Activated CD8-positive, alpha-beta memory T cell treated with anti-CD3 and anti-CD28 coated beads for 24 hours (primary cell): ENCODE data around the gene ZNF3.

Experiments used
- DNase-seq: peaks from one replicate; pipeline ENCODE4 v3.0.0-alpha.2; 2020

The ZNF3 gene

DNA sequence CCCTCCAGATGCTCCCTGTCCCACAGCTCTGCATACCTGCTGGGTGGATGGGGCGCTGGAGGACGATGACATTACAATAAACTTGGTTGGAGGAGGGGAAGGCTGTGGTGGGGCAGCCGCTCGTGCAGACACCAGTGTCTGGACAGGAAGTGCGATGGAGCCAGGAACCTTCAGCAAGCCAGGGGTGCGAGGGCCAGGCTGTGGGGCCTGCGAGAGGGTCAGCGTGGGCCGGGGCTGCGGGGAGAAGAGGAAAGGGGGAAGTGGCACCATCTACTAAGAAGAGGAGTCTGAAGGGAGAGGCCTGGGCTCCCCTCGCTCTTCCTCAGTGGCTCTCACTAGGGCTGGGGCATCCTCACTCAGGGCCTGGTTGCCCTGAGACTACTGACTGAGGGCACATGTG lies 26.4 kb upstream of the ZNF3 start:
- no peak for DNase-seq

- no peak for DNase-seq
These were observed 25.7 kb upstream of the ZNF3 start for GRCh38 chr7:100107125-100107737.

- DNase-seq, result no peak
These were observed 25.1 kb upstream of the ZNF3 start for GRCh38 chr7:100106633-100107032.

GRCh38 chr7:100105534-100105933 lies 24.0 kb upstream of the ZNF3 start:
- DNase-seq, result no peak

DNA sequence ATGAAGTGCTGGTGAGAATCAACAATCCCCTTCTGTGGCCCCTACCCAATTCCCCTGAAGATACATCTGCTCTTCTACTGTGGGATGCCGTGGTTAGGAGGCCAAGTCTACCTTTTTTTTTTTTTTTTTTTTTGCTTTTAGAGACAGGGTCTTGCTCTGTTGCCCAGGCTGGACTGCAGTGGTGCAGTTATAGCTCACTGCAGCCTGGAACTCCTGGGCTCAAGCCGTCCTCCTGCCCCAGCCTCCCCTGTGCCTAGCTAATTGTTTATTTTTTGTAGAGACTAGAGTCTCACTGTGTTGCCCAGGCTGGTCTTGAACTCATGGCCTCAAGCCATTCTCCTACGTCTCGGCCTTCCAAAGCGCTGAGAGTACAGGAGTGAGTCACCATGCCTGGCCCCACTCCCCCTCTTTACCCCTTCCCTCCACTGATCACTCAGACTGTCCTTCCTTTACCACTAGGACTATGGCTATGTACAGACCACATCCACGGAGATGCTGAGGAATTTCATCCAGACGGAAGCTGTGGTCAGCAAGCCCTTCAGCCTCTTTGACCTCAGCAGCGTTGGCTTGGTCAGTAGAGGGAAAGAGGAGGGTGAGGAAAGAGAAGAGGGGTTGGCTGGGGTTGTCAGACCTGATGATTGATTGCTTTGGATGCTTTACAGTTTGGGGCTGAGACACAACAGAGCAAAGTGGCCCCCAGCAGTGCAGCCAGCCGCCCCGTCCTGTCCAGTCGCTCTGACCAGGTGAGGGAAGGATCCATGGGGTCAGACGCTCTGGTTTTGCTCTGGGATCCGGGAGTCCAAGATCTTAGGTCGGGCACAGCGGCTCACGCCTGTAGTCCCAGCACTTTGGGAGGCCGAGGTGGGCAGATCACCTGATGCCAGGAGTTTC lies 21.7 kb upstream of the ZNF3 start:
- DNase-seq, result no peak

DNA sequence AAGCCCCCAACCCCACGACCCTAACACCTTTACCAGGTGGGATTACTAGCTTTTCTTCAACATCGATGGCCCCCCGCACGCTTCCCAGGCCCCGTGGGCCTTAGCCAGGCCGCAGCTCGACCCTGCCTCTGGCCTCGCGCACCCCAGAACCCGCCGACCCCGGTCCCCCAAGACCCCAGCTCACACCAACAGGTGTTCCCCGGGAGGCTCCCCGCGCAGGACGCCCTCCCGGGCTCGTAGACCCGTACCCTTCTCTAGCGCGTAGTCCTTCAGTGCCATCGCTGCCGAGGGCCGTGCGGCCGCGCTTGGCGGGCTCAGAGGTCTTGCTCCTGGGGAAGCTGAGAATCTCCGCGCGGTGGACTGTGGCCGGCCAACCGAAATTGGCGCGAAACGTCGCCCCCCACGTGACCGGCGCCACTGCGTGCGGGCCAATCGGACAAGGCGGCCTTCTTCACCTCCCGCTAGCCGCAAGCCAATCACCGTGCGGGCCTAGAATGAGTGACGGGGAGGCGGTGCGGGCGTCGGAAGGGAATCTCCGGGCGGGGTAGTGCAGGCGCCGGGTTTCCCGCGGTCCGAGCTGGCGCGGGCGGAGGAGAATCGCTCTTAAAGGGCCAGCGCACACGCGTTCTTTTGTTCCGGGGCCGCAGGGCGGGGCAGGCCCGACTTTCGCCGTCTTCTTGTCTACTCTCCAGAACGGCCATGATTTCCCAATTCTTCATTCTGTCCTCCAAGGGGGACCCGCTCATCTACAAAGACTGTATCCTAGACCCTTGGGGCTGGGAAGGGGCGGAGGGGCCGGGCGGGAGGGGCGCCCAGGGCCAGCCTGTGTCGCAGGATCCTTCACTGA lies 19.7 kb upstream of the ZNF3 start, which contains the start of the genes AP4M1 and MCM7:
AP4M1 (plus strand) TSS at position 628 of the 847 bp plus-strand sequence; CDS start at position 700, 72 bp downstream.
MCM7 (minus strand) TSS at position 382 of the 847 bp plus-strand sequence; CDS start at position 279, 103 bp downstream.
- DNase-seq, result peak; percentile 98

- peak; percentile 93 for DNase-seq
These were observed 19.0 kb upstream of the ZNF3 start for GRCh38 chr7:100100420-100101015.

- DNase-seq, result no peak
These were observed 17.9 kb upstream of the ZNF3 start for GRCh38 chr7:100099452-100099851.

GRCh38 chr7:100098913-100099312 lies 17.4 kb upstream of the ZNF3 start:
- DNase-seq, result no peak

DNA sequence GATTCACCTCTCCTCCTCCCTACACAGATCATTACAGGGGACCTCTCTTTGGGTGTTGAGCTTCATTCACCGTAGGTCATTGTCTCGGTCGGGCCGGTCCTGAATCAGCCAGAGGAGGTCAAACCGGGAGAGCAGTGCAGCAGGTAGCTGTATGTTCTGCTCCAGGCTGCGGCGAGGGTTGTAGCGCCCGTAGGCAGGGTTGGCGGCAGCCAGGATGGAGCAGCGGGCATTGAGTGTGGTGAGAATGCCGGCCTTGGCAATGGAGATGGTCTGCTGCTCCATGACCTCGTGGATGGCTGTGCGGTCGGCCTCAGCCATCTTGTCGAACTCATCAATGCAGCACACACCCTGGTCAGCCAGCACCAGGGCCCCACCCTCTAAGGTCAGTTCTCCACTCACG lies 14.2 kb upstream of the ZNF3 start:
- DNase-seq, result no peak

DNA sequence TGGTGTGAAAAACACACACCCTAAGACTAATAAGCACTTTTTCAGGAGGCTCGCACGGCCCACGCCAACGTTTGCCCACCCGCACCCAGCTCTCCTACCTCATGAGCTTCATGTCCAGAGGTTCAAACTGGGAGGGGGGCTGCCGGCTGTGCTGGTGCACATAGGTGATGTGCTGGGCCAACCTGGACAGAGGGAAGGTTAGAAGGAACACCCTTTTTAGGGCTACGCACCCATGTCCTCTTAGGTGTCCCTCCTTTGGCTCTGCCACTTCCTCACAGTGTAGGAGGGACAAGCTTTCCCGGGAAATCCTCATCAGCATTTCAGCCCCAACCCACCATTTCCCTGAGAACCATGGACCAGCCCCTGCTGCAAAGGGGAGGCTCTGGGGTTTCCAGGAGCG lies 13.8 kb upstream of the ZNF3 start:
- no peak for DNase-seq

DNA sequence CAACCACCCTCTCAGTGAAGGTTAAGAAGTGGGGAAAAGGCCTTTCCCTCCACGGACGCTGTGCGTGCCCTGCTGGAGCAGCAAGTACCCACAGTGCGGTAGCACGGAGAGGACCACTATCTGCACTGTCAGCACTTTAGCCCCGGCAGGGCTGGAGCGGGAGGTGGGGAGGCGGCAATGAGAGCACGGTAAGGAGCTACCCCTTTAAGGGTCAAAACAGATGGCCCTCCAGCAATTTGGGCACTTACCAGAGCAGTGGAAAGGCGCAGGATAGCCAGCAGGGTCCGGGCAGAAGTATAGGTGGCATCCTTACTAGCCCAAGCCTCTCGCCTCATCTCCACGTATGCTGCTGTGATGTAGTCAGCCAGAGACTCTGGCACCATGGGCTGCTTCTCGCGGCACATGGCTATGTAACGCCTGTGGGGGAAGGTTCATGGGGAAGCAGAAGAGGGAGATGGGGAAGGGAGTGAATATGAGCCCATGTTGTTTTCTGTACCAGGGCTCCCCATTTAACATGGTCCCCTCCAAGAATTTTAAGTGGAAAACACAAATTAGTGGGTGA lies 12.5 kb upstream of the ZNF3 start:
- DNase-seq, result no peak

- DNase-seq, result no peak
These were observed 12.0 kb upstream of the ZNF3 start for GRCh38 chr7:100093498-100093897.

DNA sequence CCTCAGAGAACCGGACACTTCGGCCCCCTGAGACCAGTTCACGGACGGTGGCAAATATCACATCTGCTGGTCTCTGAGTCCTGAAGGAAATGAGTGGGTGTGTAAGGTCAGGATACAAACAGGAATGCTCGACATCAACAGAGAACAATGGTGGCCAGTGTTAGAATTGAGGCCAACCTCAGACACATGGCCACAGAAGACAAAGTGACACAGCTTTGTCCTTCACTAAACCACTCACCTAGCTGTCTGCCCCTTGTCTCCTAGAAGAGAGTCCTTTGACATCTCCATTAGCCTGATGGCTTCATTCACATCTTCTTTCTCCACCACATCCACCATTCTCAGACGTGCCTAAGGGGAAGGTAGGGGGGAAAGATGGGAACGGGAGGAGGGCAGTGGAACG lies 11.5 kb upstream of the ZNF3 start:
- no peak for DNase-seq

DNA sequence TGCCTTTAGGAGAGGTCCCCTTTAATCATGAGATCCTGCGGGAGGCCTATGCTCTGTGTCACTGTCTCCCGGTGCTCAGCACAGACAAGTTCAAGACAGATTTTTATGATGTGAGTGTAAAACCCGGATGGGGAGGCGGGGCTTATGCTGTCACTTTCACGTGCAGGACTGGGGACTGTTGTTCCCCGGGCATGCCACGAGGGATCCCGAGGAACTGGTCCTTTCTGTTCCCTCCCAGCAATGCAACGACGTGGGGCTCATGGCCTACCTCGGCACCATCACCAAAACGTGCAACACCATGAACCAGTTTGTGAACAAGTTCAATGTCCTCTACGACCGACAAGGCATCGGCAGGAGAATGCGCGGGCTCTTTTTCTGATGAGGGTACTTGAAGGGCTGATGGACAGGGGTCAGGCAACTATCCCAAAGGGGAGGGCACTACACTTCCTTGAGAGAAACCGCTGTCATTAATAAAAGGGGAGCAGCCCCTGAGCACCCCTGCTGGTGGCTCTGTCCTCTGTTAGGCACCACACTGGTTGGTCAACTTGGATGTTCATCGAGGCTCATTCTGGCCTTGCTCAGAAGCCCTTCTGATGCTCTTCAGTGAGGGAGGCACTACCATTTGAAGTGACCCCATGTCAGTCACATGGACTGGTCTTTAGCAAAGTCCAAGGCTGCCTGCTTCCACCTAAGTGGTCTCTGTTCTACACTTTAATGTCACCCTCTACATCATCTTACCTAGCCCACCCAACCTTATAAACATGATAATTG lies 10.1 kb upstream of the ZNF3 start:
- DNase-seq, result peak; percentile 70

DNA sequence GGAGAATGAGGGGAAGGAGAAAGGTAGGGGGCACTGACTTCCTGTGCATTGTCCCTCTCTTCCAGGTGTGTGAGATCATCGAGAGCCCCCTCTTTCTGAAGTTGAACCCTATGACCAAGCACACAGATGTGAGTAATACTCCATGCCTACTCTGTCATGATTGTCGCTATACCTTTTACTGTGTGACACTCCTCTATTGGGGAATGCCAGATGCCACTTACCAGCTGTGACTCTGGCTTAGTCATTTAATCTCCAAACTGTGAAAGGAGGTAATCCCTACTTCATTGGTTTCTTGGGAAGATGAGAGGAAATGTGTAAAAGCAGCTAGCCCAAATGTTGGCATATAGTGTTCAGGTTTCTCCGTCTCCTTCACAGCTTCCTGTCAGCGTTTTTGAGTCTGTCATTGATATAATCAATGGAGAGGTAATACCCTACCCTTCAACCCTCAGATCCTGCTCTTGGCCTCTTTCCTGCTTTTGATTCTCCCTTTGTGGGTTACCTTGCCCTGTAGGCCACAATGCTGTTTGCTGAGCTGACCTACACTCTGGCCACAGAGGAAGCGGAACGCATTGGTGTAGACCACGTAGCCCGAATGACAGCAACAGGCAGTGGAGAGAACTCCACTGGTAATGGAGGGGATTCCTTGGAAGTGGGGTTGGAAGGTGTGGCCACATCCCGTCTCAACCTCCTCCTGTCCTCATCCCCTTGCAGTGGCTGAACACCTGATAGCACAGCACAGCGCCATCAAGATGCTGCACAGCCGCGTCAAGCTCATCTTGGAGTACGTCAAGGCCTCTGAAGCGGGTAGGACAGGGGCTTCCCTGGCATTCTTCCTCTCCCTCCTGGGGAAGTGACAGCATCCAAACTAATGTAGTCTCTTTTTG lies 9.2 kb upstream of the ZNF3 start:
- peak; percentile 64 for DNase-seq

GRCh38 chr7:100089458-100090196 lies 8.1 kb upstream of the ZNF3 start:
- DNase-seq, result no peak

GRCh38 chr7:100088621-100089457 lies 7.3 kb upstream of the ZNF3 start, which contains the start of gene COPS6:
TSS of gene COPS6 (plus strand) at chr7:100088969. CDS start at chr7:100088991, 22 bp downstream.
- DNase-seq, result peak; percentile 95
